Measurements from ENCODE around the gene SH2D4B.
"Not testable (repeated sequence)": the region's sequence is repeated elsewhere in the genome, so short reads cannot be mapped to it uniquely, and the experiment has no call there.

Gene SH2D4B

DNA sequence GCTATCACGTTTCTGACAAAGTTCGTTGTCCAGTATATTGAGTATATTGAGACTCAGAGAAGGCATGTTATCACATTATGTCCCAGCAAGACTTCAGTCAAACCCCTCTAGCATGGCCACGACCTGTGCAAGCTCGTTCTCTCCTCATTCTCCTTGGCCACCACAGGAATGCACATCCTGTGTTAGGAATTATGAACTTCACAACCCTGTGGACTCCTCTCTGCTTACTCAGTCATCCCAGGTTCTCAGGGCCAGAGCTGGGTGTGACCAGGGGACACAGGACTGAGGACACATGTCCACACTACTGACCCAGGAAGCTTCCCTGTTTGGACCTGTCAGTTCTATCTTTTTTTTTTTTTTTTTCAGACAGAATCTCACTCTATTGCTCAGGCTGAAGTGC, 4.4 kb downstream of the SH2D4B start:
- DNase-seq (ENCODE audit: low read depth in 1 of 2, low spot score in 1 of 2) = no peak

DNA sequence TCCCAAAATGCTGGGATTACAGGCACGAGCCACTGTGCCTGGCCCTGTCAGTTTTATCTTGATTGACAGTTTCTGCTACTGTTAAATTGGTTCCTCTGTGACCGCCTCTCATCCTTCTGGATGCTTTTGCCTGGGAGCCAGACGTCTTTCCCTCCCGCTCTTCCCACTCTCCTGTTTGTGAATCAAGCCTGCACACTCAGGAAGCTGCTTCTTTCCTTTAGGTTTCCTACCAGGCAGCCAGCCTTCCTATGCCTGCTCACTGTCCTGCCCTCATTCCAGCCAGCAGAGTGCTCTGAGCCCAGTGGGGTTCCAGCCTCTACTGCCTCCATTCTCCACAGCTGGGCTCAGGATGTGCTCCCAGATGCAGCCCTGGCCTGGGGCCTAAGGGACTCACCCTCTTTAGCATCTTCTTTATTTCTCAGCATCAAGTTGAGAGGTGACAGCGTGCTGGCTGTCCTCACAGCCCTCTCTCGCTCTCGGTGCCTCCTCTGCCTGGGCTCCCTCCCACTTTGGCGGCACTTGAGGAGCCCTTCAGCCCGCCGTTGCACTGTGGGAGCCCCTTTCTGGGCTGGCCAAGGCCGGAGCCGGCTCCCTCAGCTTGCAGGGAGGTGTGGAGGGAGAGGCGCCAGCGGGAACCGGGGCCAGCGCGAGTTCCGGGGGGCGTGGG, 5.1 kb downstream of the SH2D4B start:
- DNase-seq (ENCODE audit: low read depth in 1 of 2, low spot score in 1 of 2) = no peak

- not testable (repeated sequence) for DNase-seq (ENCODE audit: low read depth in 1 of 2, low spot score in 1 of 2)
These were observed 5.6 kb downstream of the SH2D4B start for GRCh38 chr10:80543319-80543672.

GRCh38 chr10:80544316-80544953, 6.7 kb downstream of the SH2D4B start:
- no peak for DNase-seq (ENCODE audit: low read depth in 1 of 2, low spot score in 1 of 2)

DNA sequence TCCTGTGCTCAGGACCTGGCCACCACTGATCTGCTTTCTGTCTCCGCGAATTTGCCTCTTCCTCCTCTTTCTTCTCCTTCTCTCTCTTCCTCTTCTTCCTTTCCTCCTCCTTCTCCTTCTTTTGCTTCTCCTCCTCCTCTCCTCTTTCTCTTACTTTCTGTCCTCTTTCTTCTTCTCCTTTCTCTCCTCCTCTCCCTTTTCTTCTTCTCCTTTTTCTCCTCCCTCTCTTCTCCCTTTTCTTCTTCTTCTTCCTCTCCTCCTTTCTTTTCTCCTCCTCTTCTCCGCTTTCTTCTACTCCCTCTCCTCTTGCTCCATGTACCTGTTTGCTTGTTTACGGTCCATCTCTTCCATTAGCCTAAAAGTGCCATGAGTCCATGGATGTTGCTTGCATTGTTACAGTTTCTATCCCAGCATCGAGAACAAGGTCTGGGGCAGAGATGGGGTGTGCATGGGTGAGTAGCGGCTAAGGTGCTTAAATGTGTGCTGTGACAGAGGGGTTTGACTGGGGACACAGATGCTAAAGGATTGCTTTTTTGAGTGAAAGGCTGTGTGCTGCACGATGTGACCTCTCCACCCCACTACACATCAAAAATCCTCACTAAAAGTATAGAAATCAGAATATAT, 7.7 kb downstream of the SH2D4B start:
- DNase-seq (ENCODE audit: low read depth in 1 of 2, low spot score in 1 of 2) = no peak

GRCh38 chr10:80552151-80552646, 14.5 kb downstream of the SH2D4B start:
- DNase-seq (ENCODE audit: low read depth in 1 of 2, low spot score in 1 of 2) = no peak

- DNase-seq (ENCODE audit: low read depth in 1 of 2, low spot score in 1 of 2) = no peak
These were observed 15.7 kb downstream of the SH2D4B start for GRCh38 chr10:80553436-80553835.

- no peak for DNase-seq (ENCODE audit: low read depth in 1 of 2, low spot score in 1 of 2)
These were observed 16.3 kb downstream of the SH2D4B start for GRCh38 chr10:80554050-80554449.

DNA sequence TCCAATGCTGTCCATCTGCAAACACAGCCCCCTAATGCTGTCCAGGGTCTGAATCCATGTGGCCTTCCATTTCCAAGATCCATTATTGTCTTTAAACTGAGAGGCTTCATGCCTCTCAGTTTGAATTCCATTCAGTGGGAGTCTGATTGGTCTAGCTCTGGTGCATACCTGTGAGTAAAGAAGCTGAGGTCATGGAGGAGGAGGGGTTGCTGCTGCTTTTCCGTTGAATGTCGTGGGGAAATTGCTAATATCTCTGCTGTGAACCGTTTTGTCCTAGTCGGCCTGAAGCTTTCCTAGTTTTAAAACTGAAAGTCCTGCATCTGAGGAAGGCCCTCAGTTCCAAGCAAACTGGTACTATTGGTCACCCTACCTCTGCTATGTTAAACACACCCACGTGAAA, 17.7 kb downstream of the SH2D4B start:
- no peak for DNase-seq (ENCODE audit: low read depth in 1 of 2, low spot score in 1 of 2)

DNA sequence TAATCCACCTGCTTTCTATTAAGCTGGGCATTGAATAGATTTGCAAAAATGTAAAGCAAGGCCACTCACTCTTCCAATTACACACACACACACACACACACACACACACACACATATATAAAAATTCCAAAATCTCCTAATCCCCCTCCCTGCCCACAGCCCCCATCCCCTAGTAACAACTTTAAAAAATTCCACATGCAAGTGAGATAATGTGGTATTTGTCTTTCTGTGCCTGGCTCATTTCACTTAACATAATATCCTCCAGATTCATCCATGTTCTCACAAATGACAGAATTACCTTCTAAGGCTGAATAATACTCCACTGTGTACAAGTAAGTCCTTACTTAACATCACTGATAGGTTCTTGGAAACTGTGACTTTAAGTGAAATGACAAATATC, 24.2 kb downstream of the SH2D4B start:
- DNase-seq (ENCODE audit: low read depth in 1 of 2, low spot score in 1 of 2) = no peak

- DNase-seq (ENCODE audit: low read depth in 1 of 2, low spot score in 1 of 2) = no peak
These were observed 29.6 kb downstream of the SH2D4B start for GRCh38 chr10:80567292-80567691.

DNA sequence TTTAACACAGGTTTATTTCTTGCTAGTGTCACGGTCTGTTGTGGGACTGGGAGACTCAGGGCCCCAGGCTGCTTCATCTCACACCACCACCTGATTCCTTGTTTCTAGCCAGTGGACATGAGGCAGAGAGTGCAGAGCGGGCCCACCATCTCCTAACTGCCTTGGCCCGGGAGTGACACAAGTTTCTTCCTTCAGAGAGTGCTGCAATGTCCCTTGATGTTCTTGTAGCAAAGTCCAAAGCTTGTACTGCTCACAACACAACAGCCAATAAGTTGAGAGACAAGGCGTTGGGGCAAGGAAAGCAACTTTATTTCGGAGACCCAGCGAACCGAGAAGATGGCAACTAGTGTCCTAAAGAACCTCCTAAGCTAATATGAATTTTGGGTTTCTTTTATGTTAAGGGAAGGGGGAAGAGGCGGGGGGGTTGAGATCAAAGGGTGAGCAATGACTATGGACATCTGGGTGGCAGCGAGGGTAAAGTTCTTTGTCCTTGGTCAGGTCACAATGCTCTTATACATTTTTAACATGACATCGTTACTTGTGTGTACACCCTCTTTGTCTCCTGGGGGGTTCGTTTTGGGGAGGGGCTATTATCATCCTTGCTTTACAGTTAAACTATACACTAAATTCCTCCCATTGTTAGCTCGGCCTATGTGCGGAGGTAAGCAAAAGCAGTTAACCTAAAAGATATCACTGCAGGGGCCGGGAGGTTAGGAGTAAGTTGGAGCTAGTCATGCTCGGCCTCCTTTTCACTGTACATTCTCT, 31.6 kb downstream of the SH2D4B start:
- no peak for DNase-seq (ENCODE audit: low read depth in 1 of 2, low spot score in 1 of 2)

DNA sequence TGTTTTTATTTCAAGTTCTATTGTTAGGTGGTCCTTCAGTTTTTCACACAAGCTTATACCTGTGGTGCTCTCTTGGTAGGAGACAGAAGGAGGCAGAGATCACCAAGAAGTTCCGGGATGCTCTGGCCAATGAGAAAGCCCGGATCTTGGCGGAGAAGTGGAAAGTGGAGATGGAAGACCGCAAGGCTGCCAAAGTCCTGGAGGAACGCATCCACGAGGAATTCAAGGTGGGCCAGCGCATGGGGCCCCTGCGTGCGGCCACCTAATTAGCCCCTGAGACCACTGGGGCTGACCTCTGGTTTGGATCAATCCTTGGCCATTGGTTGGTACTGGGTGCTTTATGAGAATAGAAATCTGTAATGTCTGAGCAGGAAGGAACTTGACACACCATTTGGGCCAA, 33.6 kb downstream of the SH2D4B start:
- DNase-seq (ENCODE audit: low read depth in 1 of 2, low spot score in 1 of 2) = no peak

- DNase-seq (ENCODE audit: low read depth in 1 of 2, low spot score in 1 of 2) = no peak
These were observed 41.6 kb downstream of the SH2D4B start for GRCh38 chr10:80579181-80579763.

DNA sequence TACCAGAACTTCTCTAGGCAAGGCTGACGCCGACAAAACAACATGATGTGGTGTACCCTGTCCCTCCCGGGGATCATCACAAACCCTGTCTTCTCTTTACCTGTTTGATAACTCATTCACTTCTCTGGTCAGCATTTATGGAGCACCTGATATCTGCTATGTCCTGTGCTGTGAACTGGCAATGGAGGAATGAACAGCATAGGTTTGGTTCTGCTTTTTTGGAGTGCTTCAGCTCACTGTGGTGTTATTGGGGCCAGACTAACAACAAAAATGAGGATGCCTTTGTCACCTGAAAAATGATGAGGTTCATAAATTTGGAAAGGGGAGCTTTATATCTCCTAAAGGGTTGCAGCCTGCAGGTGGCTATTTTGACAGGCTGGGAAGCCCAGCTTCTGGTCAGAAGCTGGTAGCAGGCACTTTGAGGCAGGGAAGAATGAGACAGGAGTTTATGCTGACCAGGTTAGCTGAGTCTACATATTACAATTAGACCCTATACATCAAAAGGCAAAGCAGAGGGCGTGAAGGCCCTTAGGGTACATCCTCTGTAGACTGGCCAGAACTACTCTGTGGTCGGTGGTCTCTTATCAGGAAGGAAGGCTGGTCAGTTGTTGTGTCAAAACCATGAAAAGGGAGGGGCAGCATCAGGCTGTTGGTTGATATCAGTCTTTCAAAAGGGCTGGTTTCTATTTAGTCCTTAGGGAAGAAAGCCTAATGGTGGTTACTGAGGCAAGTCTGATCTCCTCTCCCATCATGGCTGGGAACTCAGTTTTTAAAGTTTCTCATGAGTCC, 42.3 kb downstream of the SH2D4B start:
- no peak for DNase-seq (ENCODE audit: low read depth in 1 of 2, low spot score in 1 of 2)

GRCh38 chr10:80580638-80581468, 43.2 kb downstream of the SH2D4B start:
- DNase-seq (ENCODE audit: low read depth in 1 of 2, low spot score in 1 of 2) = no peak

DNA sequence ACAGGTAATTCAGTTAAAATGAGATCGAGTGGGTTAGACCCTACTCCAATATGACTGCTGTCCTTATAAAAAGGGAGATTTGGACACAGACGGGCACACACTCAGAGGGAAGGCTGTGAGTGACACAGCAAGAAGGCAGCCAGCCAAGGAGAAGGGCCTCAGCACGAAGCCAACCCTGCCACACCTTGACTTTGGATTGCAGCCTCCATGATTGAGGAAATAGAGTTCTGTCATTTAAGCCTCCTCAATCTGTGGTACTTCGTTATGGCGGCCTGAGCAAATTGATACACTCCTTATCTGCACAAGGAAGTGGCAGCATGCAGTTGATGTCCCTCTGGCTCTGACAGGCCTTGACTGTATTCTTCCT, 43.8 kb downstream of the SH2D4B start:
- DNase-seq (ENCODE audit: low read depth in 1 of 2, low spot score in 1 of 2) = no peak

DNA sequence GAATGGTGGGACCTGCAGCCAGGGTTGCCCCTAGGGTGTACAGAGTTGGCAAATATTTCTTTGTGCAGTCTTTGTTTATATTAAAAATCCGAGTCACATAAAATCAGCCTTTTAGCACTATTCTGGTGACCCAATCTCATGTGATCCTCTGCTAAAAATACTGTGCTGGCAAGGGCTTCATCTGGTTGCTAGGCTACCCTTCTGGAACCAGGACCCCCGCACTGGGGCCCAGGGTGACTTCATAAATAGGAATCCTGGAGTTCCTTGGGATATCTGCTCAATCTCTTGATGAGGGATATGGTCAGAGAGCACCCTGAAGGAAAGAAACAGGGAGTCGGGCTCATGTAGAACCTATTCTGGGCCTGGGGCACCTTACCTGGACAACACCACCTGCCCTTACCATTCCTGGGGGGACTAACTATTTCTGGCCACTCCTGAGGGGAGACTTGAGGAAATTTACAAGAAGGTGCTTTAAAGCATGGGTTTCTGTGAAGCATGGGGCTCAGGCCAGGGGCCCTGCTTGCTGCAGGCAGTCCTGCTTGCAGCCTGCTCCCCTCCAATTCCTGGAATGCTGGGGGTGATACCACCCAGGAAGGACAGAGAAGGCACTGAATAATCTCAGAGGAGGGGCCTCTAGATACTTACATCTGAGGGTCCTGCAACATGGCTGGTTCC, 44.7 kb downstream of the SH2D4B start:
- no peak for DNase-seq (ENCODE audit: low read depth in 1 of 2, low spot score in 1 of 2)

DNA sequence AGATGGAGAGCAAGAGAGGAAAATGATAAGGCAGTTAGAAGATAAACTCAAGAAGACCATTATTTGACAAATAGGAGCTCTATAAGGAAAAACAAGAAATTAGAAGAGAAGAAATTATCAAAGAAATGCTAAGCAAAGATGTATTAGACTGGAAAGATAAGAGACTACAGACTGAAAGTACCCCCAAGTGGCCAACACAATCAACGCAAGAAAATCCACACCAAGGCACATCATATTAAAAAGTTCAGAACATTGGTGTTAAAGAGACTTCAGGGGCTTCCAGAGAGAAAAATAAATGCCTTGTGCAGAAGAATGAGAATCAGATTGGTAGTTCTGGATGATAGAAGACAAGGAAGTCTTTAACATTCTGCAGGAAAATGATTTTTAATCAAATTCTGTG, 46.0 kb downstream of the SH2D4B start:
- DNase-seq (ENCODE audit: low read depth in 1 of 2, low spot score in 1 of 2) = no peak
